Prostate gland (tissue), 2 donors: ENCODE data around the gene DYNC1I1. TPM values are rescaled to one million over a fixed set of nuclear protein-coding genes. Genes with fewer than 3 reads are reported as not detected.

Source experiments
- DNase-seq: peaks from one replicate; pipeline ENCODE4 v3.0.0-alpha.2; 2019; ENCODE audit warnings: low spot score
- H3K27ac ChIP-seq, 2 donors: fragments of 200-600 bp; sonication (generic); 2 replicates each; pipeline ENCODE4 v1.5.1; 2017 to 2019
- H3K27me3 ChIP-seq: fragments of 200-600 bp; sonication (generic); replicated peaks from 2 replicates; pipeline ENCODE4 v1.5.1; 2019; ENCODE audit not compliant: insufficient read depth
- H3K36me3 ChIP-seq, 2 donors: fragments of 200-600 bp; sonication (generic); 1 replicate in 1 of 2; 2 replicates in 1 of 2; pipeline versions ENCODE4 v1.5.1 to v1.8.1; 2017 to 2019
- H3K4me1 ChIP-seq: fragments of 200-600 bp; sonication (generic); replicated peaks from 2 replicates; pipeline ENCODE4 v1.5.1; 2019
- H3K4me3 ChIP-seq, 2 donors: fragments of 200-600 bp; sonication (generic); 2 replicates each; pipeline ENCODE4 v1.5.1; 2017 to 2019
- H3K9me3 ChIP-seq: fragments of 200-600 bp; sonication (generic); 2 replicates; pipeline ENCODE4 v1.5.1; 2017
- POLR2A ChIP-seq: fragments of 450-650 bp; IDR thresholded peaks from one replicate; pipeline ENCODE4 v1.6.1; 2016; ENCODE audit warnings: antibody characterized with exemption, mild to moderate bottlenecking
- POLR2AphosphoS5 ChIP-seq: sonication (generic); formaldehyde crosslinking; IDR thresholded peaks from one replicate; pipeline ENCODE4 v1.6.1; 2017; ENCODE audit warnings: antibody characterized with exemption
- WGBS: methylation state at CpG from one replicate; pipeline ENCODE4 v1.1.5; 2018; 5-methylcytosine and 5-hydroxymethylcytosine counted together
- intact Hi-C: fragments of 100-400 bp; cut with DNase I; formaldehyde crosslinking; loops from one replicate; pipeline ENCODE4 v1.14.2; 2022
- total RNA-seq, 2 donors: library from RNA; depleted of rRNA; stranded (reverse); fragments of >200 nt; gene quantifications; one replicate each; pipeline ENCODE4 v1.1.0, GENCODE V29; 2016
- TF ChIP-seq, protein P1 (sequence below), 4 experiments: fragments of 200-600 bp in 2 of 4; fragments of 450-650 bp in 2 of 4; sonication (generic) in 2 of 4; IDR thresholded peaks; 1 replicate in 3 of 4; 2 replicates in 1 of 4; pipeline ENCODE4 v1.5.1; 2016 to 2019; ENCODE audit warnings: antibody characterized with exemption in 4 of 4, mild to moderate bottlenecking in 2 of 4, moderate library complexity in 2 of 4

The DYNC1I1 gene
- total RNA-seq, 2 donors from 2014 or later = 4.4 to 5.1 TPM

DNA sequence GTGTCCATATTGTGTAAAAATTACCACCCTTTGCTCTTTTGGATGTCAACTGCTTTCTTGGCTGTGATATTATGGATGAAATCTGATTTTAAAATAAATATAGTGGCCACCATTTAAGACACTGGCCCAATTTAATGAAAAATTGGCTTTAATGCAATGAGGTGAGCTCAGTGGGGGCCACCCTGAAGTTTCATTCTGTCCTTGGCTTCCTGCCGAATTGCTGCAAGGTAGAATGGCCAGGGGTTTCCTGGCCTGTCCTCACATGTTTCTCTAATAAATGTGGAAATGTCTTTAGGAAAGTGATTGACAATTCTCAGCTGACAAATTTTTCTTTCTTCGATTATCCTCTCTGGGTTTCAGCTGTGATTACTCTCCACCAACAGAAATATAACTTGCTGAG is 36.0 kb downstream of the DYNC1I1 start:
- 49% methylated on average over 2 of the region's 2 CpGs for WGBS
- H3K27ac ChIP-seq = no peak overlapping the region
- TF ChIP-seq POLR2AphosphoS5 = no peak
- TF ChIP-seq, protein P1, sequence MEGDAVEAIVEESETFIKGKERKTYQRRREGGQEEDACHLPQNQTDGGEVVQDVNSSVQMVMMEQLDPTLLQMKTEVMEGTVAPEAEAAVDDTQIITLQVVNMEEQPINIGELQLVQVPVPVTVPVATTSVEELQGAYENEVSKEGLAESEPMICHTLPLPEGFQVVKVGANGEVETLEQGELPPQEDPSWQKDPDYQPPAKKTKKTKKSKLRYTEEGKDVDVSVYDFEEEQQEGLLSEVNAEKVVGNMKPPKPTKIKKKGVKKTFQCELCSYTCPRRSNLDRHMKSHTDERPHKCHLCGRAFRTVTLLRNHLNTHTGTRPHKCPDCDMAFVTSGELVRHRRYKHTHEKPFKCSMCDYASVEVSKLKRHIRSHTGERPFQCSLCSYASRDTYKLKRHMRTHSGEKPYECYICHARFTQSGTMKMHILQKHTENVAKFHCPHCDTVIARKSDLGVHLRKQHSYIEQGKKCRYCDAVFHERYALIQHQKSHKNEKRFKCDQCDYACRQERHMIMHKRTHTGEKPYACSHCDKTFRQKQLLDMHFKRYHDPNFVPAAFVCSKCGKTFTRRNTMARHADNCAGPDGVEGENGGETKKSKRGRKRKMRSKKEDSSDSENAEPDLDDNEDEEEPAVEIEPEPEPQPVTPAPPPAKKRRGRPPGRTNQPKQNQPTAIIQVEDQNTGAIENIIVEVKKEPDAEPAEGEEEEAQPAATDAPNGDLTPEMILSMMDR (IDR thresholded peaks at IDR 0.05) = no peak
- TF ChIP-seq POLR2A = no peak
- DNase-seq = no peak
- intact Hi-C loops = no loop called here
- H3K36me3 ChIP-seq = no peaks in the 10 kb centered on the region
- no peaks in the 10 kb centered on the region for H3K27me3 ChIP-seq
- no peaks in the 10 kb centered on the region for H3K9me3 ChIP-seq
- H3K4me3 ChIP-seq = no peak overlapping the region
- H3K4me1 ChIP-seq = no peaks in the 10 kb centered on the region

DNA sequence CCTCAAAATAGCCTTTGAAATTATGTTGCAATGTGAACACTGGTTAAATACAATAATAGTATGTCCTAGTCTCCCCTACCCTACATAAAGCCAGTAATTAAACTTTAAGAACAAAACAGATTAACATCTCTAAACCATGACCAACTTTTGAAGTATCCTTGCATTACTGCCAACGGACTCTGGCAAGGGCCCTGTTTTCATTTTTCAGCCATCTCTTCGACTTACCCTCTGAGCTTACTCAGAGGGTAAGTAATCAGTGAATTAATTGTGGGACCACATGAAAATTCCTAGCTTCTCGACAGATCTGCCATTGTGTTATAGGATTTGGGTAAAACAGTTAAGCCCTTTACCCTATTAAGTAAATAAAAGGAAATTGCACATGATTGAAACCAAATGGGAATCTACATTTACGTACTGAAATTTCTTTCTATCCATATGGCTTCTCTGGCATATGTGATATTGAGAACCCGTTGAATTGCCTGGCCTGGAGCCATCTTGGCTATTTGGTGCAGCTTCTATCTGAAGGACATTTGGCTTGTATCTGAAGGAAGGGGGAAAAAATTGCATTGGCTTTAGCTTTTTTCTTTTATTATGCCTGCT is 39.6 kb downstream of the DYNC1I1 start:
- no peak for TF ChIP-seq POLR2AphosphoS5
- TF ChIP-seq, protein P1 (IDR thresholded peaks at IDR 0.05) = no peak
- no peak for TF ChIP-seq POLR2A
- no peak for DNase-seq
- intact Hi-C loops = no loop called here
- Histone ChIP-seq H3K4me3 (no peak overlapping the region), H3K27ac (no peak overlapping the region), H3K9me3 (no peaks in the 10 kb centered on the region), H3K4me1 (no peaks in the 10 kb centered on the region), H3K36me3 (no peaks in the 10 kb centered on the region), H3K27me3 (no peaks in the 10 kb centered on the region)
- 48% methylated on average over 5 of the region's 5 CpGs for WGBS

DNA sequence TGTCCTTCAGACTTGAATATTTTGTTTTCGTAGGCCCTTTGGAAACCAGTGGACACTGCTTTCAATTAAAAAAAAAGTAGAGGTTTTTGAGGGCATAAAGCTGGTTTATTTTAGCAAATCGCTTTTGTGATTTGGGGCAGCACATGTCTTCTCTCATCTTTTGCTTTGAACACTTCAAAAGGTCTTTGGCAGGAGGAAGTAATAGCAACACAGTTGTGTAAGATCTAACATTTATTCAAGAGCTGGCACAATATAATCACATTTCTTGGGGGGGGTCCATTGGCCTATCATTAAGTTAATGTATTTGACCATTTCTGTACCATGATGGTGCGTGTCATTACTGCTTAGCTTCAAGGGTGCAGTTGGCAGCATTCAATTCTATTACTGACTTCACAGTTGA is 42.4 kb downstream of the DYNC1I1 start:
- Histone ChIP-seq H3K36me3 (no peaks in the 10 kb centered on the region), H3K27me3 (no peaks in the 10 kb centered on the region), H3K4me1 (no peaks in the 10 kb centered on the region), H3K27ac (no peak overlapping the region), H3K4me3 (no peak overlapping the region), H3K9me3 (no peaks in the 10 kb centered on the region)
- no peak for DNase-seq
- no peak for TF ChIP-seq POLR2A
- TF ChIP-seq, protein P1 (IDR thresholded peaks at IDR 0.05) = no peak
- no peak for TF ChIP-seq POLR2AphosphoS5
- intact Hi-C loops = no loop called here
- 88% methylated on average over 3 of the region's 3 CpGs for WGBS

GRCh38 chr7:95817866-95818640 is 45.7 kb downstream of the DYNC1I1 start:
- Histone ChIP-seq H3K4me1 (no peaks in the 10 kb centered on the region), H3K4me3 (no peak overlapping the region), H3K27ac (no peak overlapping the region), H3K36me3 (no peaks in the 10 kb centered on the region), H3K9me3 (no peaks in the 10 kb centered on the region), H3K27me3 (no peaks in the 10 kb centered on the region)
- intact Hi-C loops = no loop called here
- WGBS = 92% methylated on average over 6 of the region's 6 CpGs
- TF ChIP-seq POLR2AphosphoS5 = no peak
- TF ChIP-seq, protein P1 (IDR thresholded peaks at IDR 0.05) = no peak
- DNase-seq = no peak

GRCh38 chr7:95820778-95821177 is 48.4 kb downstream of the DYNC1I1 start:
- no peaks in the 10 kb centered on the region for H3K4me1 ChIP-seq
- intact Hi-C loops = no loop called here

More at GRCh38 chr7:95820778-95821177, 48.4 kb downstream of the DYNC1I1 start:
- no peak overlapping the region for H3K27ac ChIP-seq
- no peak overlapping the region for H3K4me3 ChIP-seq
- no peaks in the 10 kb centered on the region for H3K36me3 ChIP-seq
- no peaks in the 10 kb centered on the region for H3K9me3 ChIP-seq
- DNase-seq = no peak
- TF ChIP-seq POLR2AphosphoS5 (no peak), POLR2A (no peak)
- TF ChIP-seq, protein P1 (IDR thresholded peaks at IDR 0.05) = no peak
- WGBS = 86% methylated on average over 7 of the region's 7 CpGs
- H3K27me3 ChIP-seq = no peaks in the 10 kb centered on the region
